Stimulated activated CD8-positive, alpha-beta memory T cell treated with anti-CD3 and anti-CD28 coated beads, Interleukin-12 subunit alpha, Interleukin-12 subunit beta, amount 100 ng/mL, for 4 hours (primary cell): Measurements from ENCODE around the gene SCN2B.
A peak's percentile ranks its signal among the peaks of the same experiment; 100 is the strongest.

Experiments
- DNase-seq: peaks from one replicate; pipeline ENCODE4 v3.0.0-alpha.2; 2020; ENCODE audit warnings: low read depth

Gene SCN2B

GRCh38 chr11:118175031-118175992 lies 1.1 kb downstream of the SCN2B start:
- no peak for DNase-seq

- no peak for DNase-seq
Measured at GRCh38 chr11:118174006-118174567, 2.4 kb downstream of the SCN2B start.

GRCh38 chr11:118172356-118172755 lies 4.1 kb downstream of the SCN2B start:
- no peak for DNase-seq

- peak; percentile 41 for DNase-seq
Measured at GRCh38 chr11:118171269-118172062, 5.0 kb downstream of the SCN2B start.

GRCh38 chr11:118170882-118171268 lies 5.6 kb downstream of the SCN2B start:
- DNase-seq: no peak

GRCh38 chr11:118170231-118170630 lies 6.2 kb downstream of the SCN2B start:
- no peak for DNase-seq

- no peak for DNase-seq
Measured at GRCh38 chr11:118169300-118170140, 6.9 kb downstream of the SCN2B start.

GRCh38 chr11:118168751-118169150 lies 7.7 kb downstream of the SCN2B start:
- DNase-seq: no peak

- no peak for DNase-seq
Measured at GRCh38 chr11:118168316-118168715, 8.1 kb downstream of the SCN2B start.

GRCh38 chr11:118167906-118168305 lies 8.5 kb downstream of the SCN2B start:
- DNase-seq: no peak

GRCh38 chr11:118167253-118167652 lies 9.2 kb downstream of the SCN2B start:
- no peak for DNase-seq

GRCh38 chr11:118166641-118167040 lies 9.8 kb downstream of the SCN2B start:
- DNase-seq: no peak

GRCh38 chr11:118164885-118165284 lies 11.6 kb downstream of the SCN2B start:
- DNase-seq: no peak

- no peak for DNase-seq
Measured at GRCh38 chr11:118163494-118163893, 12.9 kb downstream of the SCN2B start.

GRCh38 chr11:118162846-118163245 lies 13.6 kb downstream of the SCN2B start:
- no peak for DNase-seq

- no peak for DNase-seq
Measured at GRCh38 chr11:118161786-118162185, 14.7 kb downstream of the SCN2B start.

- no peak for DNase-seq
Measured at GRCh38 chr11:118157186-118157895, 19.1 kb downstream of the SCN2B start.

- DNase-seq: no peak
Measured at GRCh38 chr11:118156531-118157185, 19.8 kb downstream of the SCN2B start.

- no peak for DNase-seq
Measured at GRCh38 chr11:118155776-118156530, 20.5 kb downstream of the SCN2B start.

GRCh38 chr11:118154641-118155040 lies 21.8 kb downstream of the SCN2B start:
- DNase-seq: no peak
